ENCODE data around the gene CACNA1A. TPM values are rescaled to one million over a fixed set of nuclear protein-coding genes. Genes with fewer than 3 reads are reported as not detected.

CACNA1A gene
- polyA plus RNA-seq, 2 of the 4 experiments (the other 2 are of a cell fraction), result 0.27 to 0.71 TPM

- no peak overlapping the region for H3K4me3 ChIP-seq
- TF ChIP-seq ZC3H11A (IDR thresholded peaks at IDR 0.05), result no peak
- TF ChIP-seq, protein P1, sequence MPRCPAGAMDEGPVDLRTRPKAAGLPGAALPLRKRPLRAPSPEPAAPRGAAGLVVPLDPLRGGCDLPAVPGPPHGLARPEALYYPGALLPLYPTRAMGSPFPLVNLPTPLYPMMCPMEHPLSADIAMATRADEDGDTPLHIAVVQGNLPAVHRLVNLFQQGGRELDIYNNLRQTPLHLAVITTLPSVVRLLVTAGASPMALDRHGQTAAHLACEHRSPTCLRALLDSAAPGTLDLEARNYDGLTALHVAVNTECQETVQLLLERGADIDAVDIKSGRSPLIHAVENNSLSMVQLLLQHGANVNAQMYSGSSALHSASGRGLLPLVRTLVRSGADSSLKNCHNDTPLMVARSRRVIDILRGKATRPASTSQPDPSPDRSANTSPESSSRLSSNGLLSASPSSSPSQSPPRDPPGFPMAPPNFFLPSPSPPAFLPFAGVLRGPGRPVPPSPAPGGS (IDR thresholded peaks at IDR 0.05), result no peak
- TF ChIP-seq CBX2 (IDR thresholded peaks at IDR 0.05; ENCODE audit: borderline replicate concordance, low read depth), result no peak
- TF ChIP-seq FOSB (CRISPR knock-in tag; IDR thresholded peaks at IDR 0.05), result no peak
- no peak for TF ChIP-seq EP300 (IDR thresholded peaks at IDR 0.05)
- no peak for TF ChIP-seq CHD4 (IDR thresholded peaks at IDR 0.05; ENCODE audit: borderline replicate concordance)
- no peak for TF ChIP-seq FOXS1 (CRISPR knock-in tag; IDR thresholded peaks at IDR 0.05)
- no peak for TF ChIP-seq RNF2 (IDR thresholded peaks at IDR 0.05; ENCODE audit: borderline replicate concordance, low read depth)
- no peak for TF ChIP-seq BHLHE40 (IDR thresholded peaks at IDR 0.05; ENCODE audit: low read depth, low read length)
- TF ChIP-seq EHMT2 (IDR thresholded peaks at IDR 0.05; ENCODE audit: low read depth), result no peak
- TF ChIP-seq HOXB5 (CRISPR knock-in tag; IDR thresholded peaks at IDR 0.05), result no peak
- TF ChIP-seq, protein P2, sequence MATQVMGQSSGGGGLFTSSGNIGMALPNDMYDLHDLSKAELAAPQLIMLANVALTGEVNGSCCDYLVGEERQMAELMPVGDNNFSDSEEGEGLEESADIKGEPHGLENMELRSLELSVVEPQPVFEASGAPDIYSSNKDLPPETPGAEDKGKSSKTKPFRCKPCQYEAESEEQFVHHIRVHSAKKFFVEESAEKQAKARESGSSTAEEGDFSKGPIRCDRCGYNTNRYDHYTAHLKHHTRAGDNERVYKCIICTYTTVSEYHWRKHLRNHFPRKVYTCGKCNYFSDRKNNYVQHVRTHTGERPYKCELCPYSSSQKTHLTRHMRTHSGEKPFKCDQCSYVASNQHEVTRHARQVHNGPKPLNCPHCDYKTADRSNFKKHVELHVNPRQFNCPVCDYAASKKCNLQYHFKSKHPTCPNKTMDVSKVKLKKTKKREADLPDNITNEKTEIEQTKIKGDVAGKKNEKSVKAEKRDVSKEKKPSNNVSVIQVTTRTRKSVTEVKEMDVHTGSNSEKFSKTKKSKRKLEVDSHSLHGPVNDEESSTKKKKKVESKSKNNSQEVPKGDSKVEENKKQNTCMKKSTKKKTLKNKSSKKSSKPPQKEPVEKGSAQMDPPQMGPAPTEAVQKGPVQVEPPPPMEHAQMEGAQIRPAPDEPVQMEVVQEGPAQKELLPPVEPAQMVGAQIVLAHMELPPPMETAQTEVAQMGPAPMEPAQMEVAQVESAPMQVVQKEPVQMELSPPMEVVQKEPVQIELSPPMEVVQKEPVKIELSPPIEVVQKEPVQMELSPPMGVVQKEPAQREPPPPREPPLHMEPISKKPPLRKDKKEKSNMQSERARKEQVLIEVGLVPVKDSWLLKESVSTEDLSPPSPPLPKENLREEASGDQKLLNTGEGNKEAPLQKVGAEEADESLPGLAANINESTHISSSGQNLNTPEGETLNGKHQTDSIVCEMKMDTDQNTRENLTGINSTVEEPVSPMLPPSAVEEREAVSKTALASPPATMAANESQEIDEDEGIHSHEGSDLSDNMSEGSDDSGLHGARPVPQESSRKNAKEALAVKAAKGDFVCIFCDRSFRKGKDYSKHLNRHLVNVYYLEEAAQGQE (IDR thresholded peaks at IDR 0.05), result no peak
- H3K27ac ChIP-seq, result no peak overlapping the region
- ATAC-seq (no peak), DNase-seq (ENCODE audit: low read depth in 1 of 2, low spot score in 1 of 2) (no peak), FAIRE-seq (no peak)
- H3K4me2 ChIP-seq, result no peak overlapping the region
- ChIA-PET CTCF (interaction anchor here (1.3 kb wide), 1 partner anchor 42 kb away, joined by 4 read pairs; no protein-coding TSS in a partner anchor), POLR2A (interaction anchor here (0.7 kb wide), 1 partner anchor 326 kb away, joined by 3 read pairs; no protein-coding TSS in a partner anchor)
- no peaks in the 10 kb centered on the region for H3K4me1 ChIP-seq
- H3K9me3 ChIP-seq, result no peaks in the 10 kb centered on the region
Observed at GRCh38 chr19:13547102-13547501, 40.8 kb upstream of the CACNA1A start.

- TF ChIP-seq ZNF302 (CRISPR knock-in tag; IDR thresholded peaks at IDR 0.05), result no peak
- no peak for TF ChIP-seq TFCP2L1 (CRISPR knock-in tag; IDR thresholded peaks at IDR 0.05)
- TF ChIP-seq KDM1A (IDR thresholded peaks at IDR 0.05; ENCODE audit: low read depth), result no peak
- TF ChIP-seq CHD4 (IDR thresholded peaks at IDR 0.05; ENCODE audit: borderline replicate concordance), result no peak
- no peak for TF ChIP-seq HOXB5 (CRISPR knock-in tag; IDR thresholded peaks at IDR 0.05)
- TF ChIP-seq NFE2L2 (conservative IDR thresholded peaks at IDR 0.05; ENCODE audit: low read length), result no peak
- TF ChIP-seq, protein P2 (IDR thresholded peaks at IDR 0.05), result no peak
- no peak for TF ChIP-seq GATA3 (IDR thresholded peaks at IDR 0.05; ENCODE audit: borderline replicate concordance)
- no peak for TF ChIP-seq ATOH8 (CRISPR knock-in tag; IDR thresholded peaks at IDR 0.05; ENCODE audit: low read depth)
- no peak for TF ChIP-seq RFX5 (IDR thresholded peaks at IDR 0.05)
- TF ChIP-seq CEBPB (IDR thresholded peaks at IDR 0.05), result no peak
- no peak for TF ChIP-seq CBX8 (IDR thresholded peaks at IDR 0.05)
- no peak for TF ChIP-seq HES2 (IDR thresholded peaks at IDR 0.05)
- TF ChIP-seq SMC3 (IDR thresholded peaks at IDR 0.05), result no peak
- TF ChIP-seq HDAC2 (IDR thresholded peaks at IDR 0.05), result no peak
- TF ChIP-seq MAZ (IDR thresholded peaks at IDR 0.05; ENCODE audit: borderline replicate concordance, low read depth, low read length), result no peak
- no peak for TF ChIP-seq EP300 (IDR thresholded peaks at IDR 0.05)
- TF ChIP-seq RARB (CRISPR knock-in tag; IDR thresholded peaks at IDR 0.05), result no peak
- no peak for TF ChIP-seq ZSCAN20 (CRISPR knock-in tag; IDR thresholded peaks at IDR 0.05)
- 2% methylated on average over 2 of the region's 2 CpGs for WGBS (ENCODE audit: missing lambda C conversion rate)
- ChIA-PET POLR2A (no interaction called here), CTCF (interaction anchor here (0.6 kb wide), 1 partner anchor 51 kb away, joined by 3 read pairs; no protein-coding TSS in a partner anchor)
- Histone ChIP-seq H3K4me3 (no peak overlapping the region), H3K4me1 (no peaks in the 10 kb centered on the region), H3K27ac (no peak overlapping the region), H3K4me2 (no peak overlapping the region), H3K9me3 (no peaks in the 10 kb centered on the region)
- ATAC-seq (no peak), DNase-seq (ENCODE audit: low read depth in 1 of 2, low spot score in 1 of 2) (no peak), FAIRE-seq (no peak)
Observed at GRCh38 chr19:13544423-13544822, 38.1 kb upstream of the CACNA1A start.
